Mammary epithelial cell (primary cell): ENCODE data around the gene TBRG4.

Experiments used
- EZH2 ChIP-seq: IDR thresholded peaks from 2 replicates; pipeline ENCODE4 v1.6.1; 2012; ENCODE audit warnings: low read length, inconsistent platforms, borderline replicate concordance
- TF ChIP-seq, protein P1 (sequence below), 2 donors: IDR thresholded peaks in 1 of 2; conservative IDR thresholded peaks in 1 of 2; 2 replicates each; pipeline ENCODE4 v1.5.1; 2011 to 2012; ENCODE audit warnings: inconsistent platforms in 2 of 2, low read length in 2 of 2, mild to moderate bottlenecking in 2 of 2, control low read depth in 1 of 2, low read depth in 1 of 2; ENCODE audit not compliant: insufficient read depth in 1 of 2; ENCODE audit errors: extremely low read depth in 1 of 2

DNA sequence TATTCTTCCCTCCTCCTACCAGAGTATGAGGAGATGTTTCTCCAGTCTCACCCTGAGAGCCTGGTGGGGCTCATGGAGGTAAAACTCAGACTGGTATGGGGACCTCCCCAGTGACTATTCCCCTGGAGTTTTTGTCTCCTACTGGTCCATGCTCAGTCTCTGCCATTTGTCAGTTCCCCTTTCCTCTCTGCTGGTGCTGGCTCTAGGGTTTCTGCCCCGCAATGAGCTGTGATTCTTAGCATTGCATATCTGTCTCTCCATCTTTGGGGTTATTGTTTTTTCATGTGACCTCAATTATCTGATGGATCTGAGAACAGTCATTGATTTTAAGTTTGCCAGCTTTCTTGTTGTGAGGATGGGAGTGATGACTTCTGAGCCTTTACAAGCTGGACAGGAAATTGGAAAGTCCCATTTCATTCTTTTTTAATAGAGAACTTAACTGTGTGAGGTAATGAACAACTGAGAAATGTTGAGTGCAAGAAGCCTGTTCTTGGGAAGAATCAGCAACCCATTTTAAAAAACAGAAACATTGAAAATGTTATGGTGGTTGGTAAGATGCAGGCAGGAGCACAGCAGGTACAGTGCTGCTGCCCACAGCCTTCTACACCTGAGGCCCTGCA, 49.6 kb downstream of the TBRG4 start:
- TF ChIP-seq, protein P1, sequence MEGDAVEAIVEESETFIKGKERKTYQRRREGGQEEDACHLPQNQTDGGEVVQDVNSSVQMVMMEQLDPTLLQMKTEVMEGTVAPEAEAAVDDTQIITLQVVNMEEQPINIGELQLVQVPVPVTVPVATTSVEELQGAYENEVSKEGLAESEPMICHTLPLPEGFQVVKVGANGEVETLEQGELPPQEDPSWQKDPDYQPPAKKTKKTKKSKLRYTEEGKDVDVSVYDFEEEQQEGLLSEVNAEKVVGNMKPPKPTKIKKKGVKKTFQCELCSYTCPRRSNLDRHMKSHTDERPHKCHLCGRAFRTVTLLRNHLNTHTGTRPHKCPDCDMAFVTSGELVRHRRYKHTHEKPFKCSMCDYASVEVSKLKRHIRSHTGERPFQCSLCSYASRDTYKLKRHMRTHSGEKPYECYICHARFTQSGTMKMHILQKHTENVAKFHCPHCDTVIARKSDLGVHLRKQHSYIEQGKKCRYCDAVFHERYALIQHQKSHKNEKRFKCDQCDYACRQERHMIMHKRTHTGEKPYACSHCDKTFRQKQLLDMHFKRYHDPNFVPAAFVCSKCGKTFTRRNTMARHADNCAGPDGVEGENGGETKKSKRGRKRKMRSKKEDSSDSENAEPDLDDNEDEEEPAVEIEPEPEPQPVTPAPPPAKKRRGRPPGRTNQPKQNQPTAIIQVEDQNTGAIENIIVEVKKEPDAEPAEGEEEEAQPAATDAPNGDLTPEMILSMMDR (conservative IDR thresholded peaks at IDR 0.05 in 1 of 2, IDR thresholded peaks at IDR 0.05 in 1 of 2; ENCODE audit: extremely low read depth in 1 of 2, insufficient read depth in 1 of 2, low read depth in 1 of 2, low read length in 2 of 2), result no peak
- no peak for TF ChIP-seq EZH2
